PC-3 (cell line): ENCODE measurements around the gene GYPC. TPM values are rescaled to one million over a fixed set of nuclear protein-coding genes. Genes with fewer than 3 reads are reported as not detected.

ENCODE experiments used
- ATAC-seq: fragments of 200-7000 bp; cut with Tn5 transposase; 2 replicates; pipeline ENCODE4 v1.9.1; 2020; ENCODE audit warnings: mild to moderate bottlenecking, moderate library complexity
- BruUV-seq: library from RNA; stranded (reverse); fragments of 400-500 nt; replicated peaks from 2 replicates; lab custom pipeline; 2021; lab: Mats Ljungman, UMichigan
- CTCF ChIA-PET: fragments of 300-600 bp; sonication (Branson Sonifier 250); formaldehyde crosslinking; loops from one replicate; lab custom pipeline; 2022; ENCODE audit warnings: antibody characterized with exemption; lab: Charles Lee
- POLR2A ChIA-PET: fragments of 300-600 bp; sonication (Branson Sonifier 250); formaldehyde crosslinking; loops from one replicate; lab custom pipeline; 2022; ENCODE audit warnings: antibody characterized with exemption; ENCODE audit not compliant: unreplicated experiment; lab: Charles Lee
- DNase-seq: peaks from one replicate; pipeline ENCODE4 v3.0.0-alpha.2; 2015
- H2AFZ ChIP-seq: fragments of 300-600 bp; sonication (generic); 2 replicates; pipeline ENCODE4 v1.6.0; 2016; ENCODE audit warnings: antibody characterized with exemption, low read length
- H3F3A ChIP-seq: fragments of 300-600 bp; sonication (generic); one replicate; pipeline ENCODE4 v1.6.0; 2017; ENCODE audit warnings: antibody characterized with exemption, low read length, control low read depth, mild to moderate bottlenecking; ENCODE audit not compliant: unreplicated experiment
- H3K27ac ChIP-seq: fragments of 300-600 bp; sonication (generic); 2 replicates; pipeline ENCODE4 v1.5.1; 2016; ENCODE audit warnings: mild to moderate bottlenecking, low read length
- H3K27me3 ChIP-seq: fragments of 300-600 bp; sonication (generic); 2 replicates; pipeline ENCODE4 v1.6.1; 2016; ENCODE audit warnings: low read length, mixed read lengths
- H3K36me3 ChIP-seq: fragments of 300-600 bp; sonication (generic); 2 replicates; pipeline ENCODE4 v1.6.1; 2016; ENCODE audit warnings: low read depth, mixed run types, low read length, mixed read lengths
- H3K4me1 ChIP-seq: fragments of 300-600 bp; sonication (generic); 2 replicates; pipeline ENCODE4 v1.5.1; 2016; ENCODE audit warnings: low read length; ENCODE audit not compliant: insufficient read depth
- H3K4me2 ChIP-seq: fragments of 300-600 bp; sonication (generic); 2 replicates; pipeline ENCODE4 v1.6.0; 2016; ENCODE audit warnings: low read length
- H3K4me3 ChIP-seq: fragments of 300-600 bp; sonication (generic); 2 replicates; pipeline ENCODE4 v1.5.1; 2016; ENCODE audit warnings: mild to moderate bottlenecking, low read length, mixed read lengths
- H3K79me2 ChIP-seq: fragments of 300-600 bp; sonication (generic); 2 replicates; pipeline ENCODE4 v1.6.1; 2017; ENCODE audit warnings: low read length, mixed read lengths
- H3K9ac ChIP-seq: fragments of 300-600 bp; sonication (generic); 2 replicates; pipeline ENCODE4 v1.6.0; 2016; ENCODE audit warnings: mild to moderate bottlenecking, low read length
- H3K9me2 ChIP-seq: fragments of 300-600 bp; sonication (generic); replicated peaks from 2 replicates; pipeline ENCODE4 v1.6.1; 2016; ENCODE audit warnings: mixed run types, low read length, mixed read lengths
- H3K9me3 ChIP-seq: fragments of 300-600 bp; sonication (generic); 2 replicates; pipeline ENCODE4 v1.6.1; 2016; ENCODE audit warnings: low read length, mixed read lengths
- H4K20me1 ChIP-seq: fragments of 300-600 bp; sonication (generic); 2 replicates; pipeline ENCODE4 v1.6.1; 2016; ENCODE audit warnings: low read length, mixed read lengths
- CTCF ChIP-seq: fragments of 300-600 bp; sonication (generic); conservative IDR thresholded peaks from 2 replicates; pipeline ENCODE4 v1.5.1; 2017; ENCODE audit warnings: antibody characterized with exemption, low read depth, mild to moderate bottlenecking, low read length
- EZH2 ChIP-seq: fragments of 300-600 bp; sonication (generic); IDR thresholded peaks from one replicate; pipeline ENCODE4 v1.6.1; 2017; ENCODE audit warnings: antibody characterized with exemption, mild to moderate bottlenecking, low read length; ENCODE audit not compliant: unreplicated experiment
- EZH2phosphoT487 ChIP-seq: fragments of 300-600 bp; sonication (generic); IDR thresholded peaks from 2 replicates; pipeline ENCODE4 v1.6.1; 2018; ENCODE audit warnings: mild to moderate bottlenecking, antibody characterized with exemption, low read length, borderline replicate concordance
- intact Hi-C: fragments of 100-400 bp; cut with micrococcal nuclease; formaldehyde crosslinking; loops from 2 replicates; pipeline ENCODE4 v1.9.0; 2023
- total RNA-seq: library from RNA; depleted of rRNA; stranded (reverse); fragments of >200 nt; gene quantifications from 2 replicates; pipeline ENCODE4 v1.2.3, GENCODE V29; 2014; rRNA removed

The GYPC gene
- total RNA-seq, 1 experiment from 2014 or later: not detected

GRCh38 chr2:126744640-126745039 lies 88.7 kb downstream of the GYPC start:
- DNase-seq: no peak
- H3K9me3 ChIP-seq: no peaks in the 10 kb centered on the region
- H3K36me3 ChIP-seq: no peaks in the 10 kb centered on the region
- peaks cover 15% of the 10 kb centered on the region; the same call in 1 of the 2 replicates for H3K27me3 ChIP-seq
- H4K20me1 ChIP-seq: no peaks in the 10 kb centered on the region
- no peaks in the 10 kb centered on the region for H3K4me1 ChIP-seq
- H3F3A ChIP-seq: no peaks in the 10 kb centered on the region
- ChIA-PET POLR2A (no interaction called here), CTCF (no interaction called here)
- no peak overlapping the region for H2AFZ ChIP-seq
- H3K9ac ChIP-seq: no peak overlapping the region
- no TSS peak for BruUV-seq
- intact Hi-C loops: no loop called here
- TF ChIP-seq EZH2phosphoT487 (no peak), CTCF (no peak), EZH2 (no peak)
- H3K9me2 ChIP-seq: no peaks in the 10 kb centered on the region
- ATAC-seq: no peak
- no peaks in the 10 kb centered on the region for H3K79me2 ChIP-seq
- no peak overlapping the region for H3K4me2 ChIP-seq
- no peak overlapping the region for H3K27ac ChIP-seq
- H3K4me3 ChIP-seq: no peak overlapping the region

Other genes starting within 250 kb of the GYPC start
- not detected in 2 replicates for gene TEX51, start 242.7 kb downstream of the GYPC start, total RNA-seq